MM.1S (cell line): ENCODE data around the gene SURF2.

ENCODE experiments used
- DNase-seq: peaks from one replicate; pipeline ENCODE4 v3.0.0-alpha.2; 2015
- H2AFZ ChIP-seq: fragments of 300-600 bp; sonication (generic); 2 replicates; pipeline ENCODE4 v1.6.0; 2016; ENCODE audit warnings: antibody characterized with exemption, low read length
- H3F3A ChIP-seq: fragments of 300-600 bp; sonication (generic); 2 replicates; pipeline ENCODE4 v1.6.1; 2016; ENCODE audit warnings: mild to moderate bottlenecking, antibody characterized with exemption, low read length, moderate library complexity, mixed read lengths; ENCODE audit not compliant: insufficient read depth
- H3K27ac ChIP-seq: fragments of 300-600 bp; sonication (generic); 2 replicates; pipeline ENCODE4 v1.5.1; 2016; ENCODE audit warnings: mild to moderate bottlenecking, low read length
- H3K27me3 ChIP-seq: fragments of 300-600 bp; sonication (generic); replicated peaks from 2 replicates; pipeline ENCODE4 v1.6.0; 2016; ENCODE audit warnings: low read length; ENCODE audit not compliant: insufficient read depth
- H3K36me3 ChIP-seq: fragments of 300-600 bp; sonication (generic); replicated peaks from 2 replicates; pipeline ENCODE4 v1.6.1; 2016; ENCODE audit warnings: mild to moderate bottlenecking, low read length, mixed read lengths; ENCODE audit not compliant: insufficient read depth
- H3K4me1 ChIP-seq: fragments of 300-600 bp; sonication (generic); 2 replicates; pipeline ENCODE4 v1.6.1; 2016; ENCODE audit warnings: low read length, mixed read lengths
- H3K4me2 ChIP-seq: fragments of 300-600 bp; sonication (generic); 2 replicates; pipeline ENCODE4 v1.6.0; 2016; ENCODE audit warnings: low read depth, low read length
- H3K4me3 ChIP-seq: fragments of 300-600 bp; sonication (generic); 2 replicates; pipeline ENCODE4 v1.5.1; 2016; ENCODE audit warnings: low read length, mixed read lengths
- H3K79me2 ChIP-seq: fragments of 300-600 bp; sonication (generic); 2 replicates; pipeline ENCODE4 v1.6.1; 2016; ENCODE audit warnings: mixed run types, low read length, mixed read lengths
- H3K9ac ChIP-seq: fragments of 300-600 bp; sonication (generic); 2 replicates; pipeline ENCODE4 v1.6.1; 2016; ENCODE audit warnings: low read length, mixed read lengths
- H3K9me2 ChIP-seq: fragments of 300-600 bp; sonication (generic); replicated peaks from 2 replicates; pipeline ENCODE4 v1.6.1; 2016; ENCODE audit warnings: mild to moderate bottlenecking, low read length, mixed read lengths; ENCODE audit not compliant: insufficient read depth
- H3K9me3 ChIP-seq: fragments of 300-600 bp; sonication (generic); replicated peaks from 2 replicates; pipeline ENCODE4 v1.6.1; 2016; ENCODE audit warnings: mild to moderate bottlenecking, low read length, mixed read lengths; ENCODE audit not compliant: insufficient read depth
- H4K20me1 ChIP-seq: fragments of 300-600 bp; sonication (generic); 2 replicates; pipeline ENCODE4 v1.6.1; 2016; ENCODE audit warnings: mild to moderate bottlenecking, low read length, moderate library complexity, mixed read lengths; ENCODE audit not compliant: insufficient read depth
- CTCF ChIP-seq: fragments of 300-600 bp; sonication (generic); IDR thresholded peaks from 2 replicates; pipeline ENCODE4 v1.5.1; 2016; ENCODE audit warnings: antibody characterized with exemption, low read length, mixed read lengths
- EZH2 ChIP-seq: fragments of 300-600 bp; sonication (generic); optimal IDR thresholded peaks from 2 replicates; pipeline ENCODE3; 2017; ENCODE audit warnings: low read depth, mild to moderate bottlenecking, antibody characterized with exemption, low read length, mixed read lengths
- EZH2phosphoT487 ChIP-seq: fragments of 300-600 bp; sonication (generic); IDR thresholded peaks from 2 replicates; pipeline ENCODE4 v1.6.1; 2018; ENCODE audit warnings: antibody characterized with exemption, low read length

SURF2 gene

GRCh38 chr9:133331641-133332380 is 24.5 kb upstream of the SURF2 start:
- no peaks in the 10 kb centered on the region for H3K9me3 ChIP-seq
- TF ChIP-seq CTCF (no peak), EZH2phosphoT487 (no peak), EZH2 (no peak)

GRCh38 chr9:133332381-133332730 is 24.0 kb upstream of the SURF2 start:
- Histone ChIP-seq H3K4me3 (no peak overlapping the region), H4K20me1 (no peaks in the 10 kb centered on the region), H3K27ac (no peak overlapping the region), H3K9me3 (no peaks in the 10 kb centered on the region), H3K79me2 (peaks cover 19% of the 10 kb centered on the region), H3K9ac (no peak overlapping the region), H3K36me3 (peaks cover 13% of the 10 kb centered on the region), H3F3A (peaks cover 6% of the 10 kb centered on the region; the same call in 1 of the 2 replicates), H3K4me1 (0 out of 2 replicates have a peak, but pooled peaks cover 4% of the 10 kb centered on the region), H3K27me3 (peaks cover 7% of the 10 kb centered on the region), H2AFZ (no peak overlapping the region), H3K4me2 (no peak overlapping the region), H3K9me2 (no peaks in the 10 kb centered on the region)
- no peak for TF ChIP-seq EZH2phosphoT487
- TF ChIP-seq EZH2 = no peak
- TF ChIP-seq CTCF = no peak
- DNase-seq = no peak

More at GRCh38 chr9:133331641-133332380, 24.5 kb upstream of the SURF2 start:
- Histone ChIP-seq H2AFZ (no peak overlapping the region), H3K4me2 (no peak overlapping the region), H3K36me3 (peaks cover 13% of the 10 kb centered on the region), H3K79me2 (peaks cover 19% of the 10 kb centered on the region), H3K4me1 (0 out of 2 replicates have a peak, but pooled peaks cover 4% of the 10 kb centered on the region), H3K4me3 (no peak overlapping the region), H3K9me2 (no peaks in the 10 kb centered on the region), H3K27me3 (peaks cover 11% of the 10 kb centered on the region), H4K20me1 (no peaks in the 10 kb centered on the region), H3K9ac (no peak overlapping the region), H3F3A (0 out of 2 replicates have a peak, but pooled peaks cover 4% of the 10 kb centered on the region), H3K27ac (no peak overlapping the region)
- DNase-seq = no peak

GRCh38 chr9:133333011-133333410 is 23.3 kb upstream of the SURF2 start:
- Histone ChIP-seq H3K36me3 (peaks cover 13% of the 10 kb centered on the region), H3F3A (peaks cover 10% of the 10 kb centered on the region; the same call in 1 of the 2 replicates), H3K27ac (no peak overlapping the region), H3K4me1 (0 out of 2 replicates have a peak, but pooled peaks cover 4% of the 10 kb centered on the region), H4K20me1 (no peaks in the 10 kb centered on the region), H3K4me2 (no peak overlapping the region), H3K9me2 (no peaks in the 10 kb centered on the region), H3K4me3 (no peak overlapping the region), H3K9ac (no peak overlapping the region), H3K9me3 (no peaks in the 10 kb centered on the region), H3K27me3 (0 out of 2 replicates have a peak, but pooled peaks cover under 1% of the 10 kb centered on the region), H3K79me2 (peaks cover 19% of the 10 kb centered on the region), H2AFZ (no peak overlapping the region)
- DNase-seq = no peak
- no peak for TF ChIP-seq CTCF
- no peak for TF ChIP-seq EZH2phosphoT487
- no peak for TF ChIP-seq EZH2
